Head of caudate nucleus (tissue), 42 donors: Measurements from ENCODE around the gene KRTAP2-3.
"Not testable (repeated sequence)": the region's sequence is repeated elsewhere in the genome, so short reads cannot be mapped to it uniquely, and the experiment has no call there.

ENCODE experiments used
- DNase-seq, 42 donors: peaks; one replicate each; pipeline versions ENCODE4 v3.0.0 to v3.0.0-alpha.2; 2020 to 2021; ENCODE audit warnings: mixed read lengths in 7 of 42
- intact Hi-C: fragments of 100-400 bp; cut with DNase I; formaldehyde crosslinking; loops from one replicate; pipeline ENCODE4 v1.15.0; 2022

The KRTAP2-3 gene

DNA sequence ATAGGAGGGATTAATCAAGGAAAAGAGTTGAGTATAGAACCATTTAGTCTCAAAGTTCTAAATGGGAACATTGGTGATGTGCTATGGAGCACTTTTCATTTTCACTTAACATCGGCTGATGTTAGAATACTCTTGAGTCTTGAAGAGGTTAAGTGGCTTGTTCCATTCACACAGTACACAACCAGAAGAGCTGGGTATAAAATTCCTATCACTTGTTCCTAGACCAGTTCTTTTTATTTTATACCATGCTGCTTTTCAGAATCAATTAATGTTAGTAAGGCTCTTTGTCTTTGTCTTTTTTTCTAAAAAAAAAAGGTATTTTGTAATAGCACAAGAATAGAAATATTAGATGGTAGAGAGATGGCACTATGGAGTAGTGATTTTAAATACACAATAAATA lies 17.0 kb downstream of the KRTAP2-3 start:
- intact Hi-C loops, result no loop called here
- no peak for DNase-seq

DNA sequence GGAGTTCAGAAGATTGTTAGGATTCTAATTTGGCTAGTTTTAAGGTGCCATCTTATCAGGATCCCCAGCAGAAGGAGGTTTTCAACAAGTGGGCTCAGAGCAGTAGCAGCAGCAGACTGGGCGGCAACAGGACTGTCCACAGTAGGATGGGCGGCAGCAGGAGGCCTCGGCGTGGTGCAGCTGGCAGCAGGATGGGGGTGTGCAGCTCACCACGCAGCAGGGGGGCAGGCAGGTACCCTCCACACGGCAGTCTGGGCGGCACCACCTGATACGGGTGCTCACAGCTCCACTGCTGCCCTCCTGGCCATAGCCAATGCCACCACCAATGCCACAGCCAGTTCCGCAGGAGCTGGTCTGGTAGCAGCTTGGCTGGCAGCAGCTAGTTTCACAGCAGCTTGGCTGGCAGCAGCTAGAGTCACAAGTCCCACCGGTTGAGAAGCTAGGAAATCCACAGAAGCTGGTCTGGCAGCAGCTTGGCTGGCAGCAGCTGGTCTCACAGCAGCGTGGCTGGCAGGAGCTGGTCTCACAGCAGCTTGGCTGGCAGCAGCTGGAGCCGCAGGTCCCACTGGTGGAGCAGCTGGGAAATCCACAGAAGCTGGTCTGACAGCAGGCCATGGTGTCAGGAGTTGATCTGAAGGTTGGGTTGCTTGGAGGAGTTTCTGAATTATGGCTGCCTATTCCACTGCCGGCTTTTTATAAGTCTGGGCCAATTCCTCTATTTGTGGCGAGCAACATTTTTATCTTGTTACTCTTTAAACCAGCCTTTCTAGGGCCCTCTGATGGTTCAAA lies 18.9 kb downstream of the KRTAP2-3 start, which contains the start of gene KRTAP1-1:
TSS of gene KRTAP1-1 (minus strand) at position 668 of the 789 bp plus-strand sequence. CDS start at position 615, 53 bp downstream.
- peak in 8 of 42 donors; percentile 2 to 49 (median 12) for DNase-seq

GRCh38 chr17:41037853-41038350 lies 22.0 kb downstream of the KRTAP2-3 start:
- intact Hi-C loops, result no loop called here
- no peak for DNase-seq

More for the DNA sequence above, 18.9 kb downstream of the KRTAP2-3 start, which contains the start of gene KRTAP1-1:
- intact Hi-C loops, result not testable (repeated sequence)

DNA sequence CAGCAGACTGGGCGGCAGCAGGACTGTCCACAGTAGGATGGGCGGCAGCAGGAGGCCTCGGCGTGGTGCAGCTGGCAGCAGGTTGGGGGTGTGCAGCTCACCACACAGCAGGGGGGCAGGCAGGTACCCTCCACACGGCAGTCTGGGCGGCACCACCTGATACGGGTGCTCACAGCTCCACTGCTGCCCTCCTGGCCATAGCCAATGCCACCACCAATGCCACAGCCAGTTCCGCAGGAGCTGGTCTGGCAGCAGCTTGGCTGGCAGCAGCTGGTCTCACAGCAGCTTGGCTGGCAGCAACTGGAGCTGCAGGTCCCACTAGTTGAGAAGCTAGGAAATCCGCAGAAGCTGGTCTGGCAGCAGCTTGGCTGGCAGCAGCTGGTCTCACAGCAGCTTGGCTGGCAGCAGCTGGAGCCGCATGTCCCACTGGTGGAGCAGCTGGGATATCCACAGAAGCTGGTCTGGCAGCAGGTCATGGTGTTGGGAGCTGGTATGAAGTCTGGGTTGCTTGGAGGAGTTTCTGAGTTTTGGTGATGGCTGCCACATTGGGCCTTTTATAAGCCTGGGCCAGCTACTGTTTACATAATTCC lies 25.5 kb downstream of the KRTAP2-3 start, which contains the start of gene KRTAP1-3:
TSS of gene KRTAP1-3 (minus strand) at position 529 of the 590 bp plus-strand sequence. CDS start at position 476, 53 bp downstream.
- DNase-seq, intact Hi-C loops: not testable (repeated sequence)

GRCh38 chr17:41029633-41030245 lies 30.2 kb downstream of the KRTAP2-3 start, which contains the start of gene KRTAP1-4:
KRTAP1-4 (minus strand) TSS chr17:41030195; CDS start chr17:41030078, 117 bp downstream.
- intact Hi-C loops, result no loop called here
- no peak for DNase-seq

GRCh38 chr17:41026715-41027471 lies 33.0 kb downstream of the KRTAP2-3 start, which contains the start of gene KRTAP1-5:
KRTAP1-5 (minus strand) TSS chr17:41027208; CDS start chr17:41027155, 53 bp downstream.
- DNase-seq, result no peak
- intact Hi-C loops, result no loop called here

- DNase-seq, result no peak
- intact Hi-C loops, result no loop called here
Measured at GRCh38 chr17:41024697-41025096, 35.2 kb downstream of the KRTAP2-3 start.

GRCh38 chr17:41020336-41020735 lies 39.6 kb downstream of the KRTAP2-3 start:
- intact Hi-C loops, result no loop called here
- no peak for DNase-seq

GRCh38 chr17:41019415-41019814 lies 40.5 kb downstream of the KRTAP2-3 start:
- DNase-seq, result no peak
- intact Hi-C loops, result no loop called here

DNA sequence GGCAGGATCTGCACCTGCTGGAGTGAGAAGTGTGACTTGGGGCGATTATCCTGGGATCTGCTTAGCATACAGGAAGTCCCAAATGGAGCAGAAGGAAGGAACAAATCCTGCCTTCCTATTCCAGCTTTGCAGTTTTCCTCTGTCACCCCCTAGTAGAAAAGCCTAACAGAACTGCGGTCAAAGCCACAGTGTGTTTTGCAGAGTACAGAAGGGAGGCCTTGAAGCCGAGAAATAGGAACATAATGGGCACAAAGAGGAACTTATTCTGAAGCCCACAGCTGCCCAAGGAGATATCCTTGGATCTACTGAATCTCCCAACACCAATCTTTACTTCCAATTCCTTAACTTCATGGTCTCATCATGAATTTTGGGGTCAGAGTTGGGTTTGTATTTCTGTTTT lies 41.4 kb downstream of the KRTAP2-3 start:
- DNase-seq, result no peak
- intact Hi-C loops, result no loop called here

DNA sequence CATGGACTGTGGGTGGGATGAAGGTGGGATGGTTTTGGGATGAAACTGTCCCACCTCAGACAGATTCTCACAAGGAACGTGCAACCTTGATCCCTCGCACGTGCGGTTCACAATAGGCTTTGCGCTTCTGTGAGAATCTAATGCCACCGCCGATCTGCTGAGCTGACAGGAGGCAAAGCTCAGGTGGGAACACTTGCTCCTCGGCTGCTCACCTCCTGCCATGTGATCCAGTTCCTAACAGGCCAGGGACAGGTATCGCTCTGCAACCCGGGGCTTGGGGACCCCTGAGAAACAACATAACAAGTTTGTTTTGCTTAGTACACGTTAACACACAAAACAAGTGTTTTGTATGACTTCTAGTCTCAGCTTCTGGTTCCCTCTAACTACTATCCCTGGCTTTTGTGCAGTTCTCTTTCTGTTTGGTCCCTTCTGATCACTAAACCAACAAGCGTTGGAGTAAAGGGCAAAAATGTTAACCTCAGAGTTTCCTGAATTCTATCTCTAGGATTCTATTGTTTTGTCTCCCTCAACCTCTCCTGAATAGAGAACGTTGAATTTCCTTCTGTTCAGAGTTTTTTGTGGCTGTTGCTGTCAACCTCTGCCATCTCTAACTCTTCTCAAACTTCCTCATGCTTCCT lies 43.2 kb downstream of the KRTAP2-3 start:
- no peak for DNase-seq
- intact Hi-C loops, result no loop called here

DNA sequence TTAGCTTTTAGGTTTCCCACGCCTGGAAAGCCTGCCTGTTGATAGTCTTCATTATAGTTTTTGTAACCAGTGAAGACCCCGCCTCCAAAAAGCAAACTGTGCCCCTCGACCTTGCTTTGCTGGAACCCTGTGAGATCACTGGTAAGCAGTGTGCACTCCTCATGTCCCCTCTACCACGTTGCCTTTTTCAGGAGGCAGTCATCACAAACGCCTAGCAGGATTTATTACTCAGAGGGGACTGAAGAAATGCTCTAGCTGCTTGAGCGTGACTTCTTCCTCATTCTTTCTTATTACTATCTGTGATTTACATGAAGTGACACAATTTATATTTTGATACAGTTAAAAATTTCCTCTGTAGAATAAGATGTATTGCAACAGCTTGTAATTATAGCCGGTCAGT lies 44.5 kb downstream of the KRTAP2-3 start:
- intact Hi-C loops, result no loop called here

GRCh38 chr17:41013606-41014005 lies 46.3 kb downstream of the KRTAP2-3 start:
- no peak for DNase-seq
- intact Hi-C loops, result no loop called here

More for the DNA sequence above, 44.5 kb downstream of the KRTAP2-3 start:
- no peak for DNase-seq

GRCh38 chr17:41013181-41013580 lies 46.7 kb downstream of the KRTAP2-3 start:
- no peak for DNase-seq
- intact Hi-C loops, result no loop called here

GRCh38 chr17:41012326-41013120 lies 47.4 kb downstream of the KRTAP2-3 start:
- DNase-seq, result no peak
- intact Hi-C loops, result no loop called here

- intact Hi-C loops, result no loop called here
- DNase-seq, result no peak
Measured at GRCh38 chr17:41010441-41010840, 49.5 kb downstream of the KRTAP2-3 start.

DNA sequence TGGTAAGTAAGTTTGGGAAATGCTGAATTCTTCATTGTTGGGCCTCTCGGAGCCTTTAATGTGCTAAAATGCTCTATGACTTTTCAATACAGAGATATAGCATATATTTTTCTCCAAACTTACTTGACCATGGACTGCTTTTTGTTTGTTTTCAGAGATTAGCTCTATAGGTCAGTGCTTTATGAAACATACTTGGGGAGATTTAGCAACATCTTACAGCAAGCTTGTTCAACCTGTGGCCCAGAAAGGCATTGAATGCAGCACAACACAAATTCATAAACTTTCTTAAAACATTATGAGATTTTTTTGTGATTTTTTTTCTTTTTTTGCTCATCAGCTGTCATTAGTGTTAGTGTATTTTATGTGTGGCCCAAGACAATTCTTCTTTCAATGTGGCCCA lies 50.0 kb downstream of the KRTAP2-3 start:
- intact Hi-C loops, result no loop called here
- no peak for DNase-seq
